Neuron (in vitro differentiated cells): ENCODE results near the gene INPP5J.
A peak's percentile ranks its signal among the peaks of the same experiment; 100 is the strongest.

ENCODE experiments used
- H2AFZ ChIP-seq: one replicate; pipeline ENCODE4 v1.6.1; 2013; ENCODE audit warnings: low read depth, mild to moderate bottlenecking, inconsistent platforms, low read length, moderate library complexity
- H3K27me3 ChIP-seq: one replicate; pipeline ENCODE4 v1.6.1; 2013; ENCODE audit warnings: low read length; ENCODE audit not compliant: insufficient read depth
- H3K36me3 ChIP-seq: one replicate; pipeline ENCODE4 v1.6.1; 2013; ENCODE audit warnings: low read length; ENCODE audit not compliant: insufficient read depth
- H3K4me1 ChIP-seq: one replicate; pipeline ENCODE4 v1.6.1; 2013; ENCODE audit warnings: low read length; ENCODE audit not compliant: insufficient read depth
- H3K4me3 ChIP-seq: 2 replicates; pipeline ENCODE4 v1.5.1; 2013; ENCODE audit warnings: mild to moderate bottlenecking, low read length, moderate library complexity
- H3K9me3 ChIP-seq: one replicate; pipeline ENCODE4 v1.6.1; 2013; ENCODE audit warnings: low read length

The INPP5J gene

DNA sequence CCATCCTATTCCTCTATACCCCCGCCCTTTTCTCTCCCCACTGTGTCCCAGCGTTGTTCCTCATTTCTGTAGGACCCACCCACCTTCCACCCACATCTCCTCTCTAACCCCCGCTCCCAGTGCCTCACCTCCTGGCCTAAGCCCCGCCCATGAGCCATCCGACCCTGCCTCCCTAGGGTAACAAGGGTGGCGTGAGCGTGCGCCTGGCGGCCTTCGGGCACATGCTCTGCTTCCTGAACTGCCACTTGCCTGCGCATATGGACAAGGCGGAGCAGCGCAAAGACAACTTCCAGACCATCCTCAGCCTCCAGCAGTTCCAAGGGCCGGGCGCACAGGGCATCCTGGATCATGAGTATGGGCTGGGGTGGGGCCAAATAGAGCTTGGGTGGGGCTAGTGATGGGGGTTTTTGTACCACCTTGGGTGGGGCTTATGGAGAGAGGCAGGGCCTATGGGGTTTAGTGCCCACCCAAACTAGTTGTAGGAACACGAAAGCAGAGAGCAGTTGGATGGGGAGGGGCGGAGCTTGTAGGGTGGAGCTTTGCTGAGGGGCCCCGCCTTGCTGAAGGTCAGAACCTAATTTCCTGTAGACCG lies 4.5 kb downstream of the INPP5J start:
- Histone ChIP-seq H3K36me3 (no peaks in the 10 kb centered on the region), H3K27me3 (no peaks in the 10 kb centered on the region), H3K4me3 (no peak overlapping the region), H2AFZ (no peak overlapping the region), H3K4me1 (peaks cover 3% of the 10 kb centered on the region), H3K9me3 (no peaks in the 10 kb centered on the region)

DNA sequence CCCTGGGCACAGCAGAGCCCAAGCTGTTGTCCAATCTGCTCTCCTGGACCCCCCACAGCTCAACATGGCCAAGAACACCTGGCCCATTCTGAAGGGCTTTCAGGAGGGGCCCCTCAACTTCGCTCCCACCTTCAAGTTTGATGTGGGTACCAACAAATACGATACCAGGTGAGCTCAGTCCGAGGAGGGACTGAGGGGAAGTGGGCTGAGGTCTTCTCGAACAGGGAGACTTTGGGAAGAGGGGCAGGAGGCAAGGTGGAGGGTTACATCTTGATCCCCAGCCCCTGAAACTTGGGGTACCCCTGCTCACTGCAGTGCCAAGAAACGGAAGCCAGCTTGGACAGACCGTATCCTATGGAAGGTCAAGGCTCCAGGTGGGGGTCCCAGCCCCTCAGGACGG lies 5.4 kb downstream of the INPP5J start:
- H3K4me3 ChIP-seq: no peak overlapping the region
- no peaks in the 10 kb centered on the region for H3K27me3 ChIP-seq
- H2AFZ ChIP-seq: no peak overlapping the region
- no peaks in the 10 kb centered on the region for H3K9me3 ChIP-seq
- no peaks in the 10 kb centered on the region for H3K36me3 ChIP-seq
- no peaks in the 10 kb centered on the region for H3K4me1 ChIP-seq

DNA sequence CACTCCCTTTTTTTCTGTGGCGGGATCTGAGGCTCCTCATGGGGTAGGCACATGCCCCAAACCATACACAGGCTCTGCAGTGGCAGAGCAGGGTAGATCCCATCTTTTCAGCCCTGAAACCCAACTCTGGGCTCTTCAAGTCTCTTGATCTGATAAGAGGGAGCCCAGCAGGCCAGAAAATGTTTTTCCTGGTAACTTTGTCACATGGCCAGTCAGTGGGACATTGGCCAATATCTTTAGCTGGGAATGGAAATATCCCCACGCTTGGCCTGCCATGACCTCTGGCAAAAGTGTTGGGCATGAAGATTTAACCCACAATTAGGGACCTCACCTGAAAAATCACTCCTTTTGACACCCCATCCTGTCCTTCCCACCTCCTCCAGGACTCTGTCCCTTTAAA lies 8.1 kb downstream of the INPP5J start:
- Histone ChIP-seq H3K36me3 (no peaks in the 10 kb centered on the region), H3K4me1 (no peaks in the 10 kb centered on the region), H3K4me3 (no peak overlapping the region), H3K27me3 (no peaks in the 10 kb centered on the region), H3K9me3 (no peaks in the 10 kb centered on the region), H2AFZ (no peak overlapping the region)

DNA sequence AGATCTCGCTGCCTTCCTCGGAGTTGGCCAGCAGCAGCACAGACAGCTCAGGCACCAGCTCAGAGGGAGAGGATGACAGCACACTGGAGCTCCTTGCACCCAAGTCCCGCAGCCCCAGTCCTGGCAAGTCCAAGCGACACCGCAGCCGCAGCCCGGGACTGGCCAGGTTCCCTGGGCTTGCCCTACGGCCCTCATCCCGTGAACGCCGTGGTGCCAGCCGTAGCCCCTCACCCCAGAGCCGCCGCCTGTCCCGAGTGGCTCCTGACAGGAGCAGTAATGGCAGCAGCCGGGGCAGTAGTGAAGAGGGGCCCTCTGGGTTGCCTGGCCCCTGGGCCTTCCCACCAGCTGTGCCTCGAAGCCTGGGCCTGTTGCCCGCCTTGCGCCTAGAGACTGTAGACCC lies 11.1 kb downstream of the INPP5J start:
- Histone ChIP-seq H3K36me3 (no peaks in the 10 kb centered on the region), H3K4me1 (no peaks in the 10 kb centered on the region), H2AFZ (no peak overlapping the region), H3K9me3 (no peaks in the 10 kb centered on the region), H3K27me3 (no peaks in the 10 kb centered on the region), H3K4me3 (no peak overlapping the region)

DNA sequence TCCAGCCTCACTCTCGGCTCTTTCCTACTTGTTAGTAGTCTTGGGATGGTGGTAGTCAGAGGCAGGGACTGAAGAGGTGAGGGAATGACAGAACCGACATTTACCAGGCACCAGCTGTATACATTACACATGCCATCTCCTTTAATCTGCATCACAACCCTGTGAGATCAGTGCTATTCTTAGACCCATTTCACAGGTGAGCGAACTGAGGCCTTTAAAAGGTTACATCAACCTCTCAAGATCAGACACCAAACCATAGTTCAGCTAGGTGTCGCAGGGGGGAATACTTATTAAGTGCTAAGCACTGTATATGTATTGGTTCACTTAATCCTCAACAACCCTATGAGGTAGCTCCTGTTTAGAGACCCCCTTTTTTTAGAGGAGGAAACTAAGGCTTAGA lies 11.9 kb downstream of the INPP5J start:
- Histone ChIP-seq H3K4me1 (peaks cover under 1% of the 10 kb centered on the region), H3K27me3 (no peaks in the 10 kb centered on the region), H3K4me3 (no peak overlapping the region), H3K36me3 (no peaks in the 10 kb centered on the region), H3K9me3 (no peaks in the 10 kb centered on the region), H2AFZ (no peak overlapping the region)

DNA sequence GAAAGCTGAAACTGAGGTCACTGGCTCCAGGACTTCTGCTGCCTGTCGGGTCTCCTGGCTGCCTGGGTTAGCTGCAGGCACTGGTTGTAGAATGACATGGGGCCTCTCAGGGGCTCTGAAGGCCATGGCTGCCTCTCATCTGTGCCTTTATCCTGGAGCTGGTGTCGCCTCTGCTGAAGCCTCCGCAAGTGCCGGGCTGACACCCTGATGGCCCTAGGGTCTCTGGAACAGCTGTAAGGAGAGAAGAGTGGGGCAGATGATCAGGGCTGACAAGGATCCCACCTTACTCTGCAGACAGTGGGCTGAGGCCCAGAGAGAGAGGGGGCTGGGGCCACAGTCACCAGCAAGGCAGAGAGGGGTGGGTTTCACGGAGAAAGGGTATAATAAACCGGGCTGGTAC lies 12.9 kb downstream of the INPP5J start:
- Histone ChIP-seq H3K36me3 (no peaks in the 10 kb centered on the region), H3K9me3 (no peaks in the 10 kb centered on the region), H3K4me3 (no peak overlapping the region), H3K4me1 (peaks cover 10% of the 10 kb centered on the region), H2AFZ (no peak overlapping the region), H3K27me3 (no peaks in the 10 kb centered on the region)

DNA sequence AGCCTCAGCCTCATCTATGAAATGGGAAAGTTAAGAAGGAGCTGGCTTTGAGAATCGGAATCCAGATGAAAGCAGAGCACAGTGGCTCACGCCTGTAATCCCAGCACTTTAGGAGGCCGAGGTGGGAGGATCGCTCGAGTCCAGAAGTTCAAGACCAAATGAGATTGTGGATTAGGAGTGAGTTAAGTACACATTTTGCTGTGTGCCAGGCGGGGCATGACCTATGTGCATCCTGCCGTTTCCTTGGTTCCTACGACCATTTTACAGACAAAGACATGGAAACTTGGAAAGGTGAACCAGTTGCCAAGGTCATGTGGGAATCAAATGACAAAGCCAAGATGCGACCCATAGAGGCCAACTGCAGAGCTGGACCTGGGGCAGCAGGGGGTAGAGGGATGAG lies 13.4 kb downstream of the INPP5J start:
- Histone ChIP-seq H3K27me3 (no peaks in the 10 kb centered on the region), H2AFZ (no peak overlapping the region), H3K4me3 (no peak overlapping the region), H3K9me3 (no peaks in the 10 kb centered on the region), H3K36me3 (no peaks in the 10 kb centered on the region), H3K4me1 (peaks cover 10% of the 10 kb centered on the region)

DNA sequence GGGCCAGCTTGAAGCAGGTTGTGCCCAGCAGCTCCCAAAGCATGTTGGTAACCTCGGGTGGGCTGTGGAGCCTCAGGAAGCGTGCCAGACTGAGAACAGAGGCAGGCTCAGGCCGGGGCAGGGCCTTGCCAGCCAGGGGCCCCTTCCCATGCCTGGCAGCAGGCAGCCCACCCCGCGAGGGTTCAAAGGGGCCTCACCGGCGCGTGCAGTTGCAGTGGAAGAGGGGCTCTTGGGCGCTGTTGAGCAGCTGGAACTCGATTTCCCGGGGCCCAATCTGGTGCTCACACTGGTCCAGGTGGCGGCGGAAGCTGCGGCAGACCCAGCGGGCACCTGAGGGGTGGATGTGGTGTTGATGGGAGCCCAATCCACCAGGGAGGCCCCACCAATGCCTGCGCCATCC lies 13.9 kb downstream of the INPP5J start:
- Histone ChIP-seq H3K4me1 (peaks cover 10% of the 10 kb centered on the region), H3K9me3 (no peaks in the 10 kb centered on the region), H3K36me3 (no peaks in the 10 kb centered on the region), H3K4me3 (no peak overlapping the region), H3K27me3 (no peaks in the 10 kb centered on the region), H2AFZ (no peak overlapping the region)

DNA sequence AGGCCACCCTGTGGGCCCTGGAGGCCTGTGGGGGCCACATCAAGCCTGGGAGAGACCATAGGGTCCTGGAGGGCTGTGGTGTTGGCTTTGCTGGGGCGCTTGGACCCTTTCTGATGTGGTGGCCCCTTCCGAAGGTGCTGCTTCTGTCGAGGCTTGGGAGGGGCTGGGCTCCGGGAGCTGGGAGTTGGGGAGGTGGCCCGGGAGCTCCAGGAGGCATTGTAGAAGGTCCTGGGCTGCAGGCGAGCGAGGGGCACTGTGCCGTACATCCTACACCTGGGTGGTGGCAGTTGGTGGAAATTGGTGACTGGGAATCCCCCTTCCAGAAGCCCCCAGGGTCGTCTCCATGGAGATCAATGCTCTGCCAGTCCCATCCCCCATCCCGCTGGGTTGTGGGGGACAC lies 15.0 kb downstream of the INPP5J start:
- no peaks in the 10 kb centered on the region for H3K9me3 ChIP-seq
- H3K36me3 ChIP-seq: no peaks in the 10 kb centered on the region
- H2AFZ ChIP-seq: no peak overlapping the region
- H3K4me3 ChIP-seq: no peak overlapping the region
- H3K4me1 ChIP-seq: peaks cover 10% of the 10 kb centered on the region
- H3K27me3 ChIP-seq: no peaks in the 10 kb centered on the region

DNA sequence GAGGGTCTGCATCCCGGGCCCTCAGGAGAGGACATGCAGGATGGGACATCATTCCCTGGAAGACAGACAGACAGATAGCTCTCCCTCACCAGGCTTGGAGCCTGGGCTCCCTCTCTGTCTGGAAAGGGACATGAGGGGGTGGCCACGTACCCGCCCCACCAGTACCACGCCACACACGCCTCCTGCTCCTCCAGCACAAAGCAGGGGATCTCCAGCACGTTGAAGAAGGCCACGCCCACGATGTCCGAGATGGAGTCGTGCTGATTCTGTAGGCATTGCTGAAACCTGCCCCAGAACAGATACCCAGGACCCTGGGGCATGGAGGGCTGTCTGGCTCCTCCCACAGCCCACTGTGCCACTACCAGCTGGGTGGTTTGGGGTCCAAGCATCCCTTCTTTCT lies 15.4 kb downstream of the INPP5J start:
- no peak overlapping the region for H3K4me3 ChIP-seq
- H3K9me3 ChIP-seq: no peaks in the 10 kb centered on the region
- peaks cover 10% of the 10 kb centered on the region for H3K4me1 ChIP-seq
- no peaks in the 10 kb centered on the region for H3K36me3 ChIP-seq
- no peaks in the 10 kb centered on the region for H3K27me3 ChIP-seq
- H2AFZ ChIP-seq: no peak overlapping the region

DNA sequence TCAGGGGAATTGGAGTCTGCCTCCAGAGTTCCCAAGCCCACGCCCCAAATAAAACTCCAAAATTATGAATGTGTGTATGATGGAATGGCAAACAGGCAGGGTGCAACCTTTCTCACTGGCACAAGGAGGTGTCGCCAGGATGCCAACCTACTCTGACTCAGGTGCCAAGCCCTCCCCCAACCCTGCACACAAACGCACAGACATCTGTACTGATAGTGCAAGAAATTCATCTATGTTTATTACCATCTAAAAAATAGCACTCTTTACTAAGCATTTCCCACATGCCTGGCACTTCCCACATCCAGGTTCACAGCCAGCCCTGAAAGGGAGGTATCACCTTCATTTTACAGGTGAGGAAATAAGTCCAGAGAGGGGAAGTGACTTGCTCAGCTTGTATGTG lies 16.3 kb downstream of the INPP5J start:
- Histone ChIP-seq H3K4me1 (peaks cover 10% of the 10 kb centered on the region), H3K36me3 (no peaks in the 10 kb centered on the region), H3K27me3 (no peaks in the 10 kb centered on the region), H3K9me3 (no peaks in the 10 kb centered on the region), H2AFZ (no peak overlapping the region), H3K4me3 (no peak overlapping the region)

DNA sequence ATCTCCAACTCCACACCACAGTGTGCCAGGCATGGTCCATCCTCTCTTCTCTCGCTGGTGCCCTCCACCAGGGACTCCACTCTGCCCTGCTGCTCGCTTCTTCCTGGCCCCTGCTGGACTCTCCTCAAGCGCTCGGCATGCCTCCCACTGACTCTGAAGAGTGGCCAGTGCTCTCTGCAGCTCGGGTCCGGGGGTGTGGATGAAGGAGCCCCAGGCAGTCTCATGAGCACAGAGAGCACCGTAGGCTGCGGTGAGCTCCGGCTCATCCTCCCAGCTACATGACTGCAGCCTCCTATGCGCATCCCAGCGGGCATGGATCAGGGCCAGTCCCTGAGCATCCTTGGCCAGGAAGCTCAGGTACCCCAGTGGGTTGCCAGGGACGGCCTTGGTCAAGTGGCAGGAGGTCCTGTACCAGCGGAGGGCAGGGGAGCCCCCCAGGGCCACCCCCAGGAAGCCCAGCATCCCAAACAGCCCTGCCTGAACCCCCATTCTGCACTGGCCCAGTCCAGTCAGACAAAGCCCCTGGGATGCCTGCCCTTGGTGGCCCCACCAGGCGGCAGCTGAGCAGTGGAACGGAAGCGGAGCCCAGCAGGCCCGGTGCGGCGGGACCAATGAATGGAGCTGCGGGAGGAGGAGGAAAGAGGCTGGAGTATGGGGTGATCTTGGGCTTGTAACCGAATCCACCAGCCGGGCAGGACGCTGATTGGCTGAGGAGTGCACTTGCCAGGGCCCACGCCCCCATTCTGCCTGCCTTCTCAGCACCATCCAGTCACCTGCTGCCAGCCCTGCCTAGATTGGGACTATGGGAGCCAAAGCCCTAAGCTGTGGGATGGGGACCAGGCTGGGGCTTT lies 17.3 kb downstream of the INPP5J start, which contains the start of gene PLA2G3:
TSS of gene PLA2G3 (minus strand) at position 643 of the 851 bp plus-strand sequence. CDS start at position 489, 154 bp downstream.
- Histone ChIP-seq H3K36me3 (no peaks in the 10 kb centered on the region), H3K4me1 (peaks cover 10% of the 10 kb centered on the region), H3K9me3 (no peaks in the 10 kb centered on the region), H3K27me3 (no peaks in the 10 kb centered on the region), H2AFZ (peak within 1 kb of the TSS; percentile 8), H3K4me3 (peak within 1 kb of the TSS; percentile 31)

DNA sequence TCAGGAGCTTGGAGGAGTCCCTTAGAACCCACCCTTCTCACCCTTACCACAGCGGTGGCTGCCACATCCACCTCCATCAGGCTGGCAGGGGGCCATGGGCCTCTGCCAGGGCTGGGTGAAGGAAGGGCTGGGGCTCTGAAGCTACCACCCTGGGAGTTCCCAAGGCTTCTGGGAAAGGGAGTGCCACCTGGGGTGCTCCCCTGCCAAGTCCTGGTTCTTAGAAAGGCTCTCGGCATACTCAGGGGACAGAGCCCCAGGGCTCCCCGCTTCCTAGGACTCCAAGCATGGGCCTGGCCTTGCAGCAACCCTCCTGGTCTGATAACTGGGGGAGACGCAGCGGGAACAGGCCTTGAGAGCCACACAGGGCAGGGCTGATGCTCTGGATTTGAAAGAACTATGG lies 18.0 kb downstream of the INPP5J start:
- Histone ChIP-seq H3K27me3 (no peaks in the 10 kb centered on the region), H3K4me3 (no peak overlapping the region), H3K36me3 (no peaks in the 10 kb centered on the region)

More for the DNA sequence above, 18.0 kb downstream of the INPP5J start:
- Histone ChIP-seq H2AFZ (peak overlapping the region; percentile 8), H3K9me3 (no peaks in the 10 kb centered on the region), H3K4me1 (peaks cover 10% of the 10 kb centered on the region)
